ENCODE measurements around the gene HLA-DMA.

DNA sequence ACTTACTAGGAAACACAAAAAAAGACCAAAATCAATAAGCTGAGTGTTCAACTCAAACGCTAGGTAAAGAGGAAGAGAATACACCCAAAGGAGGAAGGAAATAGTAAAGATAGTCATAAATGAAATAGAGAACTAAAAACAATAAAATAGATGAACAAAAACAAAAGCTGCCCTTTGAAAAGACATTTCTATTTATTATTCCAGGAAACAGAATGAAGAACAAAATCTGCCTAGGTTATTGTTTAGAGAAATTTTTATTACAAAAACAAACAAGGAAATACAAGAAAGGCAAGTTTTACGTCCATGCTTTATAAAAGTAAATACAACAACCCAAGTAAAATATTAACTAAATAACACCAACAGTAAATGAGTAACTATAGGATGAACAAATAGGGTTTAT, 32.2 kb downstream of the HLA-DMA start:
- TF ChIP-seq, protein P1, sequence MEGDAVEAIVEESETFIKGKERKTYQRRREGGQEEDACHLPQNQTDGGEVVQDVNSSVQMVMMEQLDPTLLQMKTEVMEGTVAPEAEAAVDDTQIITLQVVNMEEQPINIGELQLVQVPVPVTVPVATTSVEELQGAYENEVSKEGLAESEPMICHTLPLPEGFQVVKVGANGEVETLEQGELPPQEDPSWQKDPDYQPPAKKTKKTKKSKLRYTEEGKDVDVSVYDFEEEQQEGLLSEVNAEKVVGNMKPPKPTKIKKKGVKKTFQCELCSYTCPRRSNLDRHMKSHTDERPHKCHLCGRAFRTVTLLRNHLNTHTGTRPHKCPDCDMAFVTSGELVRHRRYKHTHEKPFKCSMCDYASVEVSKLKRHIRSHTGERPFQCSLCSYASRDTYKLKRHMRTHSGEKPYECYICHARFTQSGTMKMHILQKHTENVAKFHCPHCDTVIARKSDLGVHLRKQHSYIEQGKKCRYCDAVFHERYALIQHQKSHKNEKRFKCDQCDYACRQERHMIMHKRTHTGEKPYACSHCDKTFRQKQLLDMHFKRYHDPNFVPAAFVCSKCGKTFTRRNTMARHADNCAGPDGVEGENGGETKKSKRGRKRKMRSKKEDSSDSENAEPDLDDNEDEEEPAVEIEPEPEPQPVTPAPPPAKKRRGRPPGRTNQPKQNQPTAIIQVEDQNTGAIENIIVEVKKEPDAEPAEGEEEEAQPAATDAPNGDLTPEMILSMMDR (IDR thresholded peaks at IDR 0.05): no peak
- TF ChIP-seq POLR2A (IDR thresholded peaks at IDR 0.05): no peak

All from body of pancreas (tissue), 4 donors.